Renal pelvis (tissue), 4 donors: Measurements from ENCODE around the gene RBFOX1. TPM values are rescaled to one million over a fixed set of nuclear protein-coding genes. Genes with fewer than 3 reads are reported as not detected.

ENCODE experiments used
- DNase-seq: peaks from one replicate; pipeline ENCODE4 v3.0.0-alpha.2; 2013
- polyA plus RNA-seq, 3 donors: library from polyadenylated mRNA; unstranded; fragments of 120-200 nt; gene quantifications; one replicate each; pipeline ENCODE4 v1.2.1, GENCODE V29; 2013; ENCODE audit not compliant: insufficient read length in 3 of 3

The RBFOX1 gene
- polyA plus RNA-seq, 3 donors, result 3.1 to 3.9 (median 3.4) TPM

GRCh38 chr16:7334801-7335560 is 2.3 kb downstream of the RBFOX1 start:
- DNase-seq, result no peak

GRCh38 chr16:7335991-7336634 is 3.5 kb downstream of the RBFOX1 start:
- DNase-seq, result no peak

- no peak for DNase-seq
Observed at GRCh38 chr16:7336742-7337141, 4.1 kb downstream of the RBFOX1 start.

- no peak for DNase-seq
Observed at GRCh38 chr16:7338826-7339225, 6.2 kb downstream of the RBFOX1 start.

GRCh38 chr16:7339700-7340099 is 7.1 kb downstream of the RBFOX1 start:
- DNase-seq, result no peak

- no peak for DNase-seq
Observed at GRCh38 chr16:7340938-7341337, 8.3 kb downstream of the RBFOX1 start.

- no peak for DNase-seq
Observed at GRCh38 chr16:7342598-7342997, 10.0 kb downstream of the RBFOX1 start.

GRCh38 chr16:7343243-7343642 is 10.6 kb downstream of the RBFOX1 start:
- no peak for DNase-seq

GRCh38 chr16:7344830-7345780 is 12.5 kb downstream of the RBFOX1 start:
- DNase-seq, result no peak

GRCh38 chr16:7350806-7351205 is 18.2 kb downstream of the RBFOX1 start:
- DNase-seq, result no peak

GRCh38 chr16:7351610-7352510 is 19.2 kb downstream of the RBFOX1 start:
- no peak for DNase-seq

GRCh38 chr16:7355758-7356157 is 23.1 kb downstream of the RBFOX1 start:
- no peak for DNase-seq

GRCh38 chr16:7361416-7362129 is 28.9 kb downstream of the RBFOX1 start:
- DNase-seq, result no peak

- DNase-seq, result no peak
Observed at GRCh38 chr16:7362231-7362630, 29.6 kb downstream of the RBFOX1 start.

- DNase-seq, result peak; percentile 29
Observed at GRCh38 chr16:7363422-7364417, 31.1 kb downstream of the RBFOX1 start.

GRCh38 chr16:7366041-7366440 is 33.4 kb downstream of the RBFOX1 start:
- no peak for DNase-seq

GRCh38 chr16:7366993-7367880 is 34.6 kb downstream of the RBFOX1 start:
- DNase-seq, result no peak

GRCh38 chr16:7369204-7369603 is 36.6 kb downstream of the RBFOX1 start:
- no peak for DNase-seq
